GM23248 (cell line): Measurements from ENCODE around the gene EME1. TPM values are rescaled to one million over a fixed set of nuclear protein-coding genes. Genes with fewer than 3 reads are reported as not detected.

ENCODE experiments used
- DNase-seq: peaks from one replicate; pipeline ENCODE4 v3.0.0-alpha.2; 2015
- H2AFZ ChIP-seq: fragments of 200-600 bp; sonication (generic); 2 replicates; pipeline ENCODE4 v1.6.1; 2016; ENCODE audit warnings: antibody characterized with exemption
- H3F3A ChIP-seq: fragments of 200-600 bp; sonication (generic); 2 replicates; pipeline ENCODE4 v1.6.1; 2016; ENCODE audit warnings: mild to moderate bottlenecking, antibody characterized with exemption, mixed run types; ENCODE audit not compliant: insufficient read depth
- H3K27ac ChIP-seq: fragments of 200-600 bp; sonication (generic); 2 replicates; pipeline ENCODE4 v1.5.1; 2016; ENCODE audit warnings: mild to moderate bottlenecking
- H3K27me3 ChIP-seq: fragments of 200-600 bp; sonication (generic); replicated peaks from 2 replicates; pipeline ENCODE4 v1.6.1; 2016; ENCODE audit warnings: mild to moderate bottlenecking; ENCODE audit not compliant: insufficient read depth
- H3K36me3 ChIP-seq: fragments of 200-600 bp; sonication (generic); 2 replicates; pipeline ENCODE4 v1.6.1; 2016; ENCODE audit warnings: low read depth, mild to moderate bottlenecking
- H3K4me1 ChIP-seq: fragments of 200-600 bp; sonication (generic); 2 replicates; pipeline ENCODE4 v1.6.1; 2016; ENCODE audit warnings: mild to moderate bottlenecking; ENCODE audit not compliant: insufficient read depth
- H3K4me2 ChIP-seq: fragments of 200-600 bp; sonication (generic); one replicate; pipeline ENCODE4 v1.6.1; 2016; ENCODE audit warnings: mild to moderate bottlenecking; ENCODE audit not compliant: unreplicated experiment
- H3K4me3 ChIP-seq: fragments of 200-600 bp; sonication (generic); 2 replicates; pipeline ENCODE4 v1.5.1; 2016; ENCODE audit warnings: mild to moderate bottlenecking
- H3K79me2 ChIP-seq: fragments of 200-600 bp; sonication (generic); 2 replicates; pipeline ENCODE4 v1.6.1; 2016; ENCODE audit warnings: mild to moderate bottlenecking; ENCODE audit not compliant: insufficient read depth
- H3K9ac ChIP-seq: fragments of 200-600 bp; sonication (generic); 2 replicates; pipeline ENCODE4 v1.6.1; 2016; ENCODE audit warnings: mild to moderate bottlenecking
- H3K9me2 ChIP-seq: fragments of 200-600 bp; sonication (generic); 2 replicates; pipeline ENCODE4 v1.6.1; 2016; ENCODE audit warnings: mixed run types, mild to moderate bottlenecking, moderate library complexity; ENCODE audit not compliant: insufficient read depth
- H3K9me3 ChIP-seq: fragments of 200-600 bp; sonication (generic); one replicate; pipeline ENCODE4 v1.6.1; 2017; ENCODE audit warnings: low read depth
- H4K20me1 ChIP-seq: fragments of 200-600 bp; sonication (generic); 2 replicates; pipeline ENCODE4 v1.6.0; 2016; ENCODE audit not compliant: insufficient read depth
- EZH2 ChIP-seq: fragments of 200-600 bp; sonication (generic); IDR thresholded peaks from 2 replicates; pipeline ENCODE4 v1.6.1; 2018; ENCODE audit warnings: antibody characterized with exemption, mild to moderate bottlenecking; ENCODE audit not compliant: insufficient read depth, poor library complexity, severe bottlenecking
- EZH2phosphoT487 ChIP-seq: fragments of 200-600 bp; sonication (generic); IDR thresholded peaks from 2 replicates; pipeline ENCODE4 v1.6.1; 2018; ENCODE audit warnings: antibody characterized with exemption, moderate library complexity, mild to moderate bottlenecking, low read depth; ENCODE audit not compliant: insufficient read depth
- whole genome bisulfite sequencing, 2 experiments: methylation state at CpG; one replicate each; pipeline ENCODE4 v1.1.6; 2015 to 2017; ENCODE audit warnings: low lambda C conversion rate in 2 of 2, low coverage in 1 of 2; ENCODE audit errors: missing lambda C conversion rate in 2 of 2; 5-methylcytosine and 5-hydroxymethylcytosine counted together
- in situ Hi-C: fragments of 300-500 bp; cut with MboI; formaldehyde crosslinking; loops from 2 replicates; pipeline ENCODE4 v1.15.0; 2020
- polyA plus RNA-seq: library from polyadenylated mRNA; unstranded; fragments of >200 nt; fragmentation: Nextera tagmentation; extraction: Ambion mirVana; gene quantifications from 2 replicates; pipeline ENCODE4 v1.2.1, GENCODE V29; 2016
- total RNA-seq: library from RNA; depleted of rRNA; stranded (reverse); fragments of >200 nt; shearing (Covaris generic); gene quantifications from 2 replicates; pipeline ENCODE4 v1.2.3, GENCODE V29; 2014

The EME1 gene
- total and polyA plus RNA-seq, 2 experiments from 2014 or later: 4.1 to 4.3 TPM

GRCh38 chr17:50345432-50346312 lies 27.4 kb upstream of the EME1 start, which contains the start of gene XYLT2:
TSS of gene XYLT2 (plus strand) at chr17:50346126. CDS start at chr17:50346141, 15 bp downstream.
- H3K9me3 ChIP-seq: no peaks in the 10 kb centered on the region
- H3K9me2 ChIP-seq: no peaks in the 10 kb centered on the region
- no peaks in the 10 kb centered on the region for H3K36me3 ChIP-seq
- H4K20me1 ChIP-seq: no peaks in the 10 kb centered on the region
- peak within 1 kb of the TSS; percentile 62 for H3K4me2 ChIP-seq
- peaks cover 44% of the 10 kb centered on the region for H3K79me2 ChIP-seq
- no peak for TF ChIP-seq EZH2phosphoT487
- no peak for TF ChIP-seq EZH2
- no peaks in the 10 kb centered on the region for H3K27me3 ChIP-seq
- peak within 1 kb of the TSS; percentile 91 for H3K9ac ChIP-seq
- H3K4me3 ChIP-seq: peak within 1 kb of the TSS; percentile 75
- peak within 1 kb of the TSS; percentile 94 for H2AFZ ChIP-seq
- H3K27ac ChIP-seq: no peak within 1 kb of the TSS
- peak; percentile 95 for DNase-seq
- WGBS, 2 experiments: 5 to 7% methylated on average over 70 to 73 of the region's 87 CpGs
- peaks cover 18% of the 10 kb centered on the region for H3K4me1 ChIP-seq
- in situ Hi-C loops: no loop called here
- peaks cover 13% of the 10 kb centered on the region; the same call in 1 of the 2 replicates for H3F3A ChIP-seq

GRCh38 chr17:50346313-50347116 lies 26.5 kb upstream of the EME1 start:
- 0 to 3% methylated on average over 22 to 53 of the region's 57 CpGs for WGBS, 2 experiments
- no peak overlapping the region for H3K27ac ChIP-seq
- H3K27me3 ChIP-seq: no peaks in the 10 kb centered on the region
- peak overlapping the region; percentile 91 for H3K9ac ChIP-seq
- in situ Hi-C loops: no loop called here
- peaks cover 18% of the 10 kb centered on the region for H3K4me1 ChIP-seq
- H3K4me2 ChIP-seq: peak overlapping the region; percentile 52
- peak overlapping the region; percentile 94 for H2AFZ ChIP-seq
- no peaks in the 10 kb centered on the region for H3K9me3 ChIP-seq
- H4K20me1 ChIP-seq: no peaks in the 10 kb centered on the region
- peaks cover 48% of the 10 kb centered on the region for H3K79me2 ChIP-seq
- H3K9me2 ChIP-seq: no peaks in the 10 kb centered on the region
- no peaks in the 10 kb centered on the region for H3K36me3 ChIP-seq
- peak; percentile 57 for DNase-seq
- no peak for TF ChIP-seq EZH2phosphoT487
- no peak for TF ChIP-seq EZH2
- H3F3A ChIP-seq: peaks cover 13% of the 10 kb centered on the region; the same call in 1 of the 2 replicates
- H3K4me3 ChIP-seq: peak overlapping the region; percentile 75

- in situ Hi-C loops: no loop called here
- Histone ChIP-seq H3F3A (peaks cover 13% of the 10 kb centered on the region; the same call in 1 of the 2 replicates), H4K20me1 (no peaks in the 10 kb centered on the region), H3K27ac (no peak overlapping the region), H2AFZ (peak overlapping the region; percentile 72), H3K9ac (peak overlapping the region; percentile 91), H3K79me2 (peaks cover 48% of the 10 kb centered on the region), H3K4me1 (peaks cover 18% of the 10 kb centered on the region), H3K4me2 (peak overlapping the region; percentile 52), H3K36me3 (no peaks in the 10 kb centered on the region), H3K9me3 (no peaks in the 10 kb centered on the region), H3K9me2 (no peaks in the 10 kb centered on the region), H3K27me3 (no peaks in the 10 kb centered on the region), H3K4me3 (peak overlapping the region; percentile 75)
- WGBS, 2 experiments: 11 to 12% methylated on average over 17 of the region's 17 CpGs
- peak; percentile 25 for DNase-seq
- TF ChIP-seq EZH2 (no peak), EZH2phosphoT487 (no peak)
Observed at GRCh38 chr17:50347117-50347893, 25.7 kb upstream of the EME1 start.
